Tibial nerve (tissue), 3 donors: ENCODE results near the gene ASS1.

Experiments
- CTCF ChIP-seq, 5 experiments: fragments of 200-600 bp in 3 of 5; fragments of 450-650 bp in 2 of 5; sonication (generic) in 3 of 5; IDR thresholded peaks; one replicate each; pipeline ENCODE4 v1.5.1; 2016 to 2019; ENCODE audit warnings: antibody characterized with exemption in 5 of 5, mild to moderate bottlenecking in 3 of 5, moderate library complexity in 2 of 5
- POLR2A ChIP-seq, 2 donors: fragments of 450-650 bp; IDR thresholded peaks; one replicate each; pipeline ENCODE4 v1.6.1; 2017; ENCODE audit warnings: antibody characterized with exemption in 2 of 2, mild to moderate bottlenecking in 2 of 2, moderate library complexity in 2 of 2

- no peak for TF ChIP-seq CTCF (IDR thresholded peaks at IDR 0.05)
- TF ChIP-seq POLR2A (IDR thresholded peaks at IDR 0.05): no peak
Observed at GRCh38 chr9:130531670-130532069, 86.9 kb downstream of the ASS1 start.
